Measurements from ENCODE around the gene KDM4C. TPM values are rescaled to one million over a fixed set of nuclear protein-coding genes. Genes with fewer than 3 reads are reported as not detected.

Gene KDM4C
- total RNA-seq, 4 donors from 2014 or later, result 75.0 to 95.9 (median 88.9) TPM

DNA sequence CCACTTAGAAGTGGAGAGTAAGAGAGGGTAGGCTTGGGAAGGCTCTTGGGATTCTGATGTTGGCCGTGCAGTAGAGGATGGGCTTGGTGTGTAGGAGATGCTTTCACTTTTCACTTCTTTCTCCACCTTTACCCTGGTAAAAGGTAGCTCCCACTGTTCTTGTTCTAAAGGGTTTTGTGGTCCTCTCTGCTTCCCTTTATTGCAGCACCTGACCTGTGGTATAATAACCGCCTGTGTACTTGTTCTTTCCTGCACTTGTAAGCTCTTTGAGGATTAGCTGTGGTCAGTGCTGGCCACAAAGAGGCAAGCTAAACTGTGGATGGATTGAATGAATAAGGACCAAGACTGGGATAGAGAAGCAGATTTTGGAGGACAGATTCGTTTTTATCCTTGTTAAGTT, 25.2 kb downstream of the KDM4C start:
- no peak overlapping the region for H3K27ac ChIP-seq
- no peak for DNase-seq
- intact Hi-C loops (cut with DNase I; ENCODE audit: low total_unique reads), result no loop called here
- no peaks in the 10 kb centered on the region for H3K27me3 ChIP-seq
- no peaks in the 10 kb centered on the region for H3K36me3 ChIP-seq
- WGBS, 2 donors (ENCODE audit: low coverage in 1 of 2), result 50 to 67% methylated on average over 2 to 3 of the region's 3 CpGs
- H3K9me3 ChIP-seq, result no peaks in the 10 kb centered on the region
- in situ Hi-C loops (cut with MboI; ENCODE audit: low pct_ligation_motif_present in 1 of 4, low pct_unique_long_range_greater_than_20kb in 1 of 4, low sequenced_read_pairs in 3 of 4), result no loop called here
- TF ChIP-seq POLR2A (IDR thresholded peaks at IDR 0.05) (no peak), EP300 (IDR thresholded peaks at IDR 0.05; ENCODE audit: low read depth) (no peak), POLR2AphosphoS5 (IDR thresholded peaks at IDR 0.05) (no peak)
- TF ChIP-seq, protein P1, sequence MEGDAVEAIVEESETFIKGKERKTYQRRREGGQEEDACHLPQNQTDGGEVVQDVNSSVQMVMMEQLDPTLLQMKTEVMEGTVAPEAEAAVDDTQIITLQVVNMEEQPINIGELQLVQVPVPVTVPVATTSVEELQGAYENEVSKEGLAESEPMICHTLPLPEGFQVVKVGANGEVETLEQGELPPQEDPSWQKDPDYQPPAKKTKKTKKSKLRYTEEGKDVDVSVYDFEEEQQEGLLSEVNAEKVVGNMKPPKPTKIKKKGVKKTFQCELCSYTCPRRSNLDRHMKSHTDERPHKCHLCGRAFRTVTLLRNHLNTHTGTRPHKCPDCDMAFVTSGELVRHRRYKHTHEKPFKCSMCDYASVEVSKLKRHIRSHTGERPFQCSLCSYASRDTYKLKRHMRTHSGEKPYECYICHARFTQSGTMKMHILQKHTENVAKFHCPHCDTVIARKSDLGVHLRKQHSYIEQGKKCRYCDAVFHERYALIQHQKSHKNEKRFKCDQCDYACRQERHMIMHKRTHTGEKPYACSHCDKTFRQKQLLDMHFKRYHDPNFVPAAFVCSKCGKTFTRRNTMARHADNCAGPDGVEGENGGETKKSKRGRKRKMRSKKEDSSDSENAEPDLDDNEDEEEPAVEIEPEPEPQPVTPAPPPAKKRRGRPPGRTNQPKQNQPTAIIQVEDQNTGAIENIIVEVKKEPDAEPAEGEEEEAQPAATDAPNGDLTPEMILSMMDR (IDR thresholded peaks at IDR 0.05), result no peak
- no peak overlapping the region for H3K4me3 ChIP-seq
- H3K4me1 ChIP-seq, result peaks cover 14 to 76% (median 58%) of the 10 kb centered on the region in 4 donors

DNA sequence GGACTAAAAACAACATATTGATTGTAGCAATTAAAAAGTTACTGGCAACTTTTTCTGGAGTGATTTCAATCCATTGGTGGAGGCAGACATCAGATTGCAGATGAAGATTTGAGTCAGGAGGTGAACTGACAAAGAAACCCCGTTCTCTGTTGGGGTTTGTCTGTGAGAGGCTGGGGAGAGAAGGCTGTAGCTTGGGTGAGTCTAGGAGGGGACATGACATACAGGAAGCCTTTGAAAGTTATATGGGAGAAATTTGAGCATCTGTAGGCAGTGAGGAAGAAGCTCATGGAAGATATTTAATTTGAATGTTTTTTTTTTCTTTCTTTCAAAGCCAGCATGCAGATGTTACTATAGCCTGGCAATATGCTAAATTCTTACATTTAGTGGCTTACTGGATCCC, 26.0 kb downstream of the KDM4C start:
- H3K9me3 ChIP-seq, result no peaks in the 10 kb centered on the region
- no peaks in the 10 kb centered on the region for H3K27me3 ChIP-seq
- no peaks in the 10 kb centered on the region for H3K36me3 ChIP-seq
- TF ChIP-seq POLR2A (IDR thresholded peaks at IDR 0.05), result no peak
- TF ChIP-seq EP300 (IDR thresholded peaks at IDR 0.05; ENCODE audit: low read depth), result no peak
- TF ChIP-seq, protein P1 (IDR thresholded peaks at IDR 0.05), result no peak
- TF ChIP-seq POLR2AphosphoS5 (IDR thresholded peaks at IDR 0.05), result no peak
- WGBS, 2 donors (ENCODE audit: low coverage in 1 of 2), result 82% methylated on average over 1 of the region's 1 CpG
- no peak overlapping the region for H3K27ac ChIP-seq
- no peak for DNase-seq
- no peak overlapping the region for H3K4me3 ChIP-seq
- H3K4me1 ChIP-seq, result peaks cover 22 to 82% (median 66%) of the 10 kb centered on the region in 4 donors
- intact Hi-C loops (cut with DNase I; ENCODE audit: low total_unique reads) (no loop called here), in situ Hi-C loops (cut with MboI; ENCODE audit: low pct_ligation_motif_present in 1 of 4, low pct_unique_long_range_greater_than_20kb in 1 of 4, low sequenced_read_pairs in 3 of 4) (no loop called here)

DNA sequence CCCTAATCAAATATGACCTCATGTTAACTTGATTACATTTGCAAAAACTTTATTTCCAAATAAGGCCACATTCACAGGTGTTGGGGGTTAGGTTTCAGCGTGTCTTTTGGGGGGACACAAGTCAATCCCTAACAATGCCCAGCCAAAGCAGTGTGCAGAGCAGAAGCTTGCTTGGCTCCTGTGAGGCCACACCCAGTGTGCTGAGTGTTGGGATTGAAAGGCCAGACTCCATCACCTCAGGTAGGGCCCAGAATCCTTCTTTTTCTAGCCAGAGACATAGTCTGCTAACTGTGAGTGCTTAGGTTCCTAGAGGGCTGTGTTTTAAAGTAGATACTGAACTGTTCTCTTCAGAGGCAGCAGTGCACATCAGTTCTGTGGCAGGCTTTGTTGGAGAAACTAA, 27.9 kb downstream of the KDM4C start:
- H3K4me3 ChIP-seq, result no peak overlapping the region
- in situ Hi-C loops (cut with MboI; ENCODE audit: low pct_ligation_motif_present in 1 of 4, low pct_unique_long_range_greater_than_20kb in 1 of 4, low sequenced_read_pairs in 3 of 4), result no loop called here
- WGBS, 2 donors (ENCODE audit: low coverage in 1 of 2), result 58% methylated on average over 1 of the region's 1 CpG; no CpG with 5 or more reads in 1 of the 2 donors
- H3K9me3 ChIP-seq, result no peaks in the 10 kb centered on the region
- no peaks in the 10 kb centered on the region for H3K27me3 ChIP-seq
- peaks cover 17 to 76% (median 58%) of the 10 kb centered on the region in 4 donors for H3K4me1 ChIP-seq
- intact Hi-C loops (cut with DNase I; ENCODE audit: low total_unique reads), result no loop called here
- no peak overlapping the region for H3K27ac ChIP-seq
- DNase-seq, result no peak
- TF ChIP-seq EP300 (IDR thresholded peaks at IDR 0.05; ENCODE audit: low read depth), result no peak
- TF ChIP-seq, protein P1 (IDR thresholded peaks at IDR 0.05), result no peak
- TF ChIP-seq POLR2A (IDR thresholded peaks at IDR 0.05), result no peak
- TF ChIP-seq POLR2AphosphoS5 (IDR thresholded peaks at IDR 0.05), result no peak
- H3K36me3 ChIP-seq, result no peaks in the 10 kb centered on the region

- in situ Hi-C loops (cut with MboI; ENCODE audit: low pct_ligation_motif_present in 1 of 4, low pct_unique_long_range_greater_than_20kb in 1 of 4, low sequenced_read_pairs in 3 of 4), result no loop called here
- peak overlapping the region; percentile 56 to 81 (median 70) for H3K27ac ChIP-seq
- no peaks in the 10 kb centered on the region for H3K9me3 ChIP-seq
- no peak for DNase-seq
- H3K27me3 ChIP-seq, result no peaks in the 10 kb centered on the region
- H3K4me3 ChIP-seq, result peak overlapping the region in 1 of 4 donors; percentile 12
- peaks cover 11 to 70% (median 45%) of the 10 kb centered on the region in 4 donors for H3K4me1 ChIP-seq
- intact Hi-C loops (cut with DNase I; ENCODE audit: low total_unique reads), result no loop called here
- WGBS, 2 donors (ENCODE audit: low coverage in 1 of 2), result 52 to 66% methylated on average over 2 to 3 of the region's 3 CpGs
- H3K36me3 ChIP-seq, result no peaks in the 10 kb centered on the region
- TF ChIP-seq EP300 (IDR thresholded peaks at IDR 0.05; ENCODE audit: low read depth), result no peak
- TF ChIP-seq POLR2A (IDR thresholded peaks at IDR 0.05), result no peak
- TF ChIP-seq, protein P1 (IDR thresholded peaks at IDR 0.05), result no peak
- TF ChIP-seq POLR2AphosphoS5 (IDR thresholded peaks at IDR 0.05), result no peak
These were observed 30.0 kb downstream of the KDM4C start for GRCh38 chr9:6787793-6788161.
